PC-9 (cell line): Measurements from ENCODE around the gene TNFRSF25.

Experiments used
- EZH2 ChIP-seq: fragments of 200-600 bp; sonication (generic); IDR thresholded peaks from 2 replicates; pipeline ENCODE4 v1.8.0; 2017; ENCODE audit warnings: antibody characterized with exemption, low read depth
- TF ChIP-seq, protein P1 (sequence below): fragments of 200-600 bp; sonication (generic); conservative IDR thresholded peaks from 2 replicates; pipeline ENCODE4 v1.6.1; 2017; ENCODE audit warnings: mixed run types, antibody characterized with exemption, mild to moderate bottlenecking, moderate library complexity

DNA sequence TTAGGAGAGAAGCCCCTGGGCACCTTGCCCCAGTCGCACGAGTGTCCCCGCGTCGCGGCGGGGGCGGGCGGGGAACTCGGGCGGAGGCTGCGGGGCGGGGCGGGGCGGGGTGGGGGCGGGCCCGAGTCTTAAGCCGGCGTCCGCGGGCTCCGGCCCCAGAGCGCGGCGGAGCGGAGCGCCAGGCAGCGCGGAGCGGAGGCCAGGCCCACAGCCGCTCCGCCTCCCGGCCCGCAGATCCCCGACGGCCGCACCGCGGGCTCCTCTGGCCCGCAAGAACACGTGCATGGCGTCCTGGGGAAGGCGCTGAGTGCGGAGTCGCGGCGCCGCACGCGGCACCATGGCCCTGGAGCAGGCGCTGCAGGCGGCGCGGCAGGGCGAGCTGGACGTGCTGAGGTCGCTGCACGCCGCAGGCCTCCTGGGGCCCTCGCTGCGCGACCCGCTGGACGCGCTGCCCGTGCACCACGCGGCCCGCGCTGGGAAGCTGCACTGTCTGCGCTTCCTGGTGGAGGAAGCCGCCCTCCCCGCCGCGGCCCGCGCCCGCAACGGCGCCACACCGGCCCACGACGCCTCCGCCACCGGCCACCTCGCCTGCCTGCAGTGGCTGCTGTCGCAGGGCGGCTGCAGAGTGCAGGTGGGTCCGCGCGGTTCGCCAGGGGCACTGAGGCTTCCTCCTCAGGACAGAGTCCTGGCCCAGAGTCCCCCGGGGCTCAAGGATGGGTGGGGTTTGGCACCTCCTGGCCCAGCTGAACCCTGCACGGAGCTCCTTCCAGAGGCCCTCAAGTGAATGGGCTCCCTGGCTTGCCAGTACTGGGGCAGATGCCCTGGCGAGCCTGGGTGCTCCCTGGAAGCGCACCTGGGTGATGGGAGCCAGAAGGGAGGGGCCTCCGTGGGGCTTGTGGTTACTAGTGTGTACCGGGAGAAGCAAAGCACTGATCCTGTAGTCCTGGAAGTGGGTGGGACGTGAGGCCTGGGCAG lies 41.1 kb downstream of the TNFRSF25 start, which contains the start of gene ESPN:
- TF ChIP-seq, protein P1, sequence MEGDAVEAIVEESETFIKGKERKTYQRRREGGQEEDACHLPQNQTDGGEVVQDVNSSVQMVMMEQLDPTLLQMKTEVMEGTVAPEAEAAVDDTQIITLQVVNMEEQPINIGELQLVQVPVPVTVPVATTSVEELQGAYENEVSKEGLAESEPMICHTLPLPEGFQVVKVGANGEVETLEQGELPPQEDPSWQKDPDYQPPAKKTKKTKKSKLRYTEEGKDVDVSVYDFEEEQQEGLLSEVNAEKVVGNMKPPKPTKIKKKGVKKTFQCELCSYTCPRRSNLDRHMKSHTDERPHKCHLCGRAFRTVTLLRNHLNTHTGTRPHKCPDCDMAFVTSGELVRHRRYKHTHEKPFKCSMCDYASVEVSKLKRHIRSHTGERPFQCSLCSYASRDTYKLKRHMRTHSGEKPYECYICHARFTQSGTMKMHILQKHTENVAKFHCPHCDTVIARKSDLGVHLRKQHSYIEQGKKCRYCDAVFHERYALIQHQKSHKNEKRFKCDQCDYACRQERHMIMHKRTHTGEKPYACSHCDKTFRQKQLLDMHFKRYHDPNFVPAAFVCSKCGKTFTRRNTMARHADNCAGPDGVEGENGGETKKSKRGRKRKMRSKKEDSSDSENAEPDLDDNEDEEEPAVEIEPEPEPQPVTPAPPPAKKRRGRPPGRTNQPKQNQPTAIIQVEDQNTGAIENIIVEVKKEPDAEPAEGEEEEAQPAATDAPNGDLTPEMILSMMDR, result no peak
- no peak for TF ChIP-seq EZH2
